Tibial nerve (tissue), 4 donors: ENCODE results near the gene DMPK.

Experiments used
- CTCF ChIP-seq, 5 experiments: fragments of 200-600 bp in 3 of 5; fragments of 450-650 bp in 2 of 5; sonication (generic) in 3 of 5; IDR thresholded peaks; one replicate each; pipeline ENCODE4 v1.5.1; 2016 to 2019; ENCODE audit warnings: antibody characterized with exemption in 5 of 5, mild to moderate bottlenecking in 3 of 5, moderate library complexity in 2 of 5
- EP300 ChIP-seq, 2 donors: sonication (generic); formaldehyde crosslinking; IDR thresholded peaks; one replicate each; pipeline ENCODE4 v1.6.1; 2017; ENCODE audit warnings: antibody characterized with exemption in 2 of 2, mild to moderate bottlenecking in 1 of 2
- POLR2A ChIP-seq, 2 donors: fragments of 450-650 bp; IDR thresholded peaks; one replicate each; pipeline ENCODE4 v1.6.1; 2017; ENCODE audit warnings: antibody characterized with exemption in 2 of 2, mild to moderate bottlenecking in 2 of 2, moderate library complexity in 2 of 2

GRCh38 chr19:45823182-45823581 lies 40.9 kb upstream of the DMPK start:
- TF ChIP-seq CTCF (IDR thresholded peaks at IDR 0.05) (no peak), POLR2A (IDR thresholded peaks at IDR 0.05) (no peak), EP300 (IDR thresholded peaks at IDR 0.05) (no peak)
